Stimulated activated naive CD8-positive, alpha-beta T cell treated with anti-CD3 and anti-CD28 coated beads, Interleukin-15, amount 100 ng/mL, for 72 hours (primary cell): ENCODE measurements around the gene CNFN.
"Not testable (repeated sequence)": the region's sequence is repeated elsewhere in the genome, so short reads cannot be mapped to it uniquely, and the experiment has no call there.

Experiments
- ATAC-seq: fragments of 150-1000 bp; cut with Tn5 transposase; 2 replicates; pipeline ENCODE4 v1.10.0; 2021; ENCODE audit warnings: mild to moderate bottlenecking, moderate library complexity
- DNase-seq, 2 donors: peaks; one replicate each; pipeline ENCODE4 v3.0.0; 2021 to 2022
- H3K27ac Mint-ChIP-seq, 2 donors: one replicate each; pipeline ENCODE4 v1.8.0; 2022; ENCODE audit warnings: mild to moderate bottlenecking in 2 of 2, mixed read lengths in 2 of 2, moderate library complexity in 2 of 2
- H3K27me3 Mint-ChIP-seq: one replicate; pipeline ENCODE4 v1.8.0; 2022; ENCODE audit warnings: mixed read lengths
- H3K4me1 Mint-ChIP-seq: one replicate; pipeline ENCODE4 v1.8.0; 2022; ENCODE audit warnings: mild to moderate bottlenecking, mixed read lengths
- H3K4me3 Mint-ChIP-seq, 2 donors: one replicate each; pipeline ENCODE4 v1.8.0; 2022; ENCODE audit warnings: mild to moderate bottlenecking in 2 of 2, mixed read lengths in 2 of 2, moderate library complexity in 1 of 2
- H3K9me3 Mint-ChIP-seq, 2 donors: one replicate each; pipeline ENCODE4 v1.8.0; 2022; ENCODE audit warnings: mixed read lengths in 2 of 2

The CNFN gene

DNA sequence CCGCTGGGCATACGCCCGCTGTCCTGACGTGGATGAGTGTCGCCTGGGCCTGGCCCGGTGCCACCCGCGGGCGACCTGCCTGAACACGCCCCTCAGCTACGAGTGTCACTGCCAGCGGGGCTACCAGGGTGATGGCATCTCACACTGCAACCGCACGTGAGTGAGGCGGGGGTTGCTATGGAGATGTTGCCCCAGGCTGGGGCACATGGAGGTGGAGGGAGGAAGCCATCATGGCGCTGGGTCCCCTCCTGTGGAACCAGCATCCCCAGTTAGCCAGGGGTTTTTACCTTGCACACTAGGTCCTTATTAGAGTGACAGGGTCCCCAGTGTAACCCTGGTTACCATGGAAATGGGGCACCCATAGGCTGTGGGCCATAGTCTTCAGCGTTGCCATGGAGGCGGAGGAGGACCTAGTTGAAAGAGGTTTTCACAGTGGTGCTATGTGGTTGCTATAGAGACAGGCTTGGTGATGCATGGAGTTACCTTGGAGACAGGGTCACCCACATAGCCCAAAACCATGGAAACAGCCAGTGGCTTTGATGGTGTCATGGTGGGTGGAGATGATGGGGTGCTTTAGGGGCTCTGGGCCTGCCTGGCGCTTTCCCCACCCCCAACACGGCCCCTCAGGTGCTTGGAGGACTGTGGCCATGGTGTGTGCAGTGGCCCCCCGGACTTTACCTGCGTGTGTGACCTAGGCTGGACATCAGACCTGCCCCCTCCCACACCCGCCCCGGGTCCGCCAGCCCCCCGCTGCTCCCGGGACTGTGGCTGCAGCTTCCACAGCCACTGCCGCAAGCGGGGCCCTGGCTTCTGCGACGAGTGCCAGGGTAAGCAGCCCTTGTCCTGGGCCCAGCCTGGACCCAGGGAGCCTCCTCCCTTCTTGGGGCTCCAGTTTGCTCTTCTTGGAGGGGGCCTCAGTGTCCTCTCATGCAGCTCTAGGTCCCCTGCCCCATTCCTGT lies 37.5 kb downstream of the CNFN start:
- Mint-ChIP-seq H3K4me3 (no peak overlapping the region), H3K27me3 (no peaks in the 10 kb centered on the region), H3K4me1 (no peaks in the 10 kb centered on the region), H3K9me3 (no peaks in the 10 kb centered on the region), H3K27ac (no peak overlapping the region)
- ATAC-seq (peak; percentile 59), DNase-seq (no peak)

GRCh38 chr19:42351079-42351735 lies 38.9 kb downstream of the CNFN start:
- Mint-ChIP-seq H3K4me1 (no peaks in the 10 kb centered on the region), H3K27me3 (no peaks in the 10 kb centered on the region), H3K4me3 (no peak overlapping the region), H3K9me3 (no peaks in the 10 kb centered on the region), H3K27ac (no peak overlapping the region)
- DNase-seq (no peak), ATAC-seq (peak; percentile 37)

DNA sequence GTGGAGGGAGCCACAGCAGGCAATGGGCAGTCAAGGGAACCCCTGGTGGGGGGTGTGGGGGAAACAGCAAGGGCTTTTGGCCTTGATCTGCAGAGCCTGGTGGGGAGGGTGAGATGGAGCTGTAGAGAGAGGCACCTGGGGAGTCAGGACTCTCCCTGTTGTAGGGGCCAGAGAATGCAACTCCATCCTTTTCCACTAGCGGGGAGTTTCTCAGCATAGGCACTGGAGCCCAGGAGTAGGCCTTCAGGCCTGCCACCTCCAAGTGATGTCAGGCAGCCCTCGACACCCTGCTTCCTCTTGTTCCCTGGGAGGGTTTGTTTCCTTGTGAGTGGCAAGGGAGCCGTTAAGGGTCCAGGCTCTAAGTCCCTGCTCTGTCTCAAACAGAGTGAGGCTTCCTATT lies 39.7 kb downstream of the CNFN start:
- Mint-ChIP-seq H3K4me1 (no peaks in the 10 kb centered on the region), H3K9me3 (no peaks in the 10 kb centered on the region), H3K4me3 (no peak overlapping the region), H3K27ac (no peak overlapping the region), H3K27me3 (no peaks in the 10 kb centered on the region)
- ATAC-seq (no peak), DNase-seq (no peak)

GRCh38 chr19:42349378-42350107 lies 40.6 kb downstream of the CNFN start:
- ATAC-seq (no peak), DNase-seq (no peak)
- Mint-ChIP-seq H3K27ac (peak overlapping the region in 1 of 2 donors; percentile 1), H3K4me1 (no peaks in the 10 kb centered on the region), H3K9me3 (no peaks in the 10 kb centered on the region), H3K27me3 (no peaks in the 10 kb centered on the region), H3K4me3 (no peak overlapping the region)

DNA sequence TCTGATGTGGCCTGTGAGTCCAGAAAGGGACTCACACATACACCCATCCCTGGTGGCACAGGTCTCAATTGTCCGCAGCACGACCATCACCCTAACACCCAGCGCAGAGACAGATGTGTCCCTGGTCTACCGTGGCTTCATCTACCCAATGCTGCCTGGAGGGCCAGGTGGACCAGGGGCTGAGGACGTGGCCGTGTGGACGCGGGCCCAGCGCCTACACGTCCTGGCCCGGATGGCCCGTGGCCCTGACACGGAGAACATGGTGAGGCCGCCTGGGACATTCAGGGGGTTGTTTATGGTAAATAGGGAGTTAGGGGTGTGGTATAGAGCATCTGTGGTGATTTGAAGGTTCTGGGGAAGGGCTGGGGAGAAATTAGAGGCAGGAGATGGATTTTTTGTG lies 41.9 kb downstream of the CNFN start:
- Mint-ChIP-seq H3K4me3 (no peak overlapping the region), H3K27ac (no peak overlapping the region), H3K27me3 (no peaks in the 10 kb centered on the region)

DNA sequence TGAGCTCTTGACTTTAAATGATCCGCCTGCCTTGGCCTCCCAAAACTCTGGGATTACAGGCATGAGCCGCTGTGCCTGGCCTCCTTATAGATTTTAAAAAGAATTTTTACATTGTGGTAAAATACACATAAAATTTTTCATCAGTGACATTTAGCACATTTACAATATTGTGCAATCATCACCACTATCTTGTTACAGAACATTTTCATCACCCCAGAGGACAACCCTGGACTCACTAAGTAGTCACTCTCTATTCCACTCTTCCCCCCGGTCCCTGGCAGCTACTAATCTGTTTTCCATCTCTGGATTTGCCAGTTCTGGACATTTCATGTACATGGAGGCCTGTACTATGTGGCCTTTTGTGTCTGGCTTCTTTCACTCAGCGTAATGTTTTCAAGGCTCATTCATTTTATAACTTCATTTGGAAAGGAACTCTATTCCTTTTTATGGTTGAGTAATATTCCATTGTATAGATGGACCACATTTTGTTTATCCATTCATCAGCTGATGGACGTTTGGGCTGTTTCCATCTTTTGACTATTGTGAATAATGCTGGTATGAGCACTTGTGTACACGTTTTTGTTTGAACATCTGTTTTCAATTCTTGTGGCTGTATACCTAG lies 44.8 kb downstream of the CNFN start:
- DNase-seq (no peak), ATAC-seq (no peak)
- peak overlapping the region in 1 of 2 donors; percentile 79 for H3K27ac Mint-ChIP-seq
- no peak overlapping the region for H3K4me3 Mint-ChIP-seq
- H3K9me3 Mint-ChIP-seq: no peaks in the 10 kb centered on the region
- no peaks in the 10 kb centered on the region for H3K27me3 Mint-ChIP-seq
- no peaks in the 10 kb centered on the region for H3K4me1 Mint-ChIP-seq

More for the DNA sequence above, 41.9 kb downstream of the CNFN start:
- ATAC-seq: no peak
- Mint-ChIP-seq H3K9me3 (no peaks in the 10 kb centered on the region), H3K4me1 (no peaks in the 10 kb centered on the region)
- no peak for DNase-seq

- no peaks in the 10 kb centered on the region for H3K9me3 Mint-ChIP-seq
- DNase-seq (no peak), ATAC-seq (no peak)
- H3K4me3 Mint-ChIP-seq: no peak overlapping the region
- no peaks in the 10 kb centered on the region for H3K27me3 Mint-ChIP-seq
- H3K4me1 Mint-ChIP-seq: no peaks in the 10 kb centered on the region
- H3K27ac Mint-ChIP-seq: peak overlapping the region in 1 of 2 donors; percentile 5
These were observed 45.7 kb downstream of the CNFN start for GRCh38 chr19:42344336-42344893.

DNA sequence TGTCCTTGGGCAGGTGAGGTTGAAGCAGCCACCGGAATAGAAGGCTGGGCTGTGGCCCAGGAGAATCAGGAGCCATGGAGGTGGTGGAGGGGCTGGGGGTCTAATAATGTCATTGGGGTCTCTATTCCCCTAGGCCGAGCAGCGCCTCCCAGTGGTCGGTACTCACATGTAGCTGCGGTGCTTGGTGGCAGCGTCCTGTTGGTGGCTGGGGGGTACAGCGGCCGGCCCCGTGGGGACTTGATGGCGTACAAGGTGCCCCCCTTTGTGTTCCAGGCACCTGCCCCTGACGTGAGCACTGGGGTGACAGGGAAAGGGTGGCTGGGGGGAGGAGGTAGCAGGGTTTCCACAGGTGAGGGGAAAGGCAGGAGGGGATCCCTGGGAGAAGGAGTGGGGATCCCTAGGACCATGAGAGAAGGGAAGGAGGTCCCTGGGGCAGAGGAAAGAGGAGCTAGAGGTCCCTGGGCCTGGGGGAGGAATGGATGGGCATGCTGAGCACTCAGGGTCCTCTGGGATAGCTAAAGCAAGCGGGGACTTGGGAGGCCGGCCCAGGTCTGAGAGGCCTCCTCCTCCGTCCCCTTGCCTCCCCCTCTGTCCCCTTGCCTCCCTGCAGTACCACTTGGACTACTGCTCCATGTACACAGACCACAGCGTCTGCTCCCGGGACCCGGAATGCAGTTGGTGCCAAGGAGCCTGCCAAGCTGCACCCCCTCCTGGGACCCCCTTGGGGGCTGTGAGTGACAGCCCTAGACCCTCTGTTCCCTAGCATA lies 46.6 kb downstream of the CNFN start:
- Mint-ChIP-seq H3K27me3 (no peaks in the 10 kb centered on the region), H3K27ac (peak overlapping the region in 1 of 2 donors; percentile 48), H3K4me1 (no peaks in the 10 kb centered on the region), H3K9me3 (no peaks in the 10 kb centered on the region), H3K4me3 (no peak overlapping the region)
- ATAC-seq: no peak
- DNase-seq: no peak

- not testable (repeated sequence) for H3K27me3 Mint-ChIP-seq, H3K9me3 Mint-ChIP-seq, H3K4me3 Mint-ChIP-seq, ATAC-seq, H3K4me1 Mint-ChIP-seq, DNase-seq, H3K27ac Mint-ChIP-seq
These were observed 50.2 kb downstream of the CNFN start for GRCh38 chr19:42339922-42340321.

- not testable (repeated sequence) for DNase-seq, H3K27ac Mint-ChIP-seq, ATAC-seq, H3K27me3 Mint-ChIP-seq, H3K4me3 Mint-ChIP-seq, H3K4me1 Mint-ChIP-seq, H3K9me3 Mint-ChIP-seq
These were observed 50.8 kb downstream of the CNFN start for GRCh38 chr19:42339126-42339860.
